IPS DF 6.9 (cell line): ENCODE data around the gene CSHL1.
"Not testable (repeated sequence)": the region's sequence is repeated elsewhere in the genome, so short reads cannot be mapped to it uniquely, and the experiment has no call there.

Experiments used
- DNase-seq: peaks from one replicate; pipeline ENCODE4 v3.0.0-alpha.2; 2013; ENCODE audit warnings: low read depth, low spot score
- H3K27ac ChIP-seq: one replicate; pipeline ENCODE4 v1.5.1; 2013; ENCODE audit warnings: low read length, control low read depth
- H3K27me3 ChIP-seq: 2 replicates; pipeline ENCODE4 v1.6.1; 2013; ENCODE audit warnings: mild to moderate bottlenecking, low read length; ENCODE audit not compliant: control insufficient read depth, insufficient read depth
- H3K36me3 ChIP-seq: 2 replicates; pipeline ENCODE4 v1.6.1; 2013; ENCODE audit warnings: low read length; ENCODE audit not compliant: control insufficient read depth, insufficient read depth
- H3K4me1 ChIP-seq: 2 replicates; pipeline ENCODE4 v1.6.1; 2013; ENCODE audit warnings: low read length; ENCODE audit not compliant: control insufficient read depth, insufficient read depth
- H3K4me3 ChIP-seq: 2 replicates; pipeline ENCODE4 v1.5.1; 2013; ENCODE audit warnings: mild to moderate bottlenecking, low read length
- H3K9me3 ChIP-seq: 2 replicates; pipeline ENCODE4 v1.6.1; 2013; ENCODE audit warnings: low read length, inconsistent platforms; ENCODE audit not compliant: control insufficient read depth, insufficient read depth
- WGBS: extraction: QIAGEN DNeasy Blood & Tissue Kit; methylation state at CpG from one replicate; pipeline ENCODE4 v1.1.7; 2013; ENCODE audit warnings: mixed read lengths, missing lambda C conversion rate; ENCODE audit not compliant: insufficient read length, insufficient coverage; 5-methylcytosine and 5-hydroxymethylcytosine counted together

CSHL1 gene

GRCh38 chr17:63918789-63919305 is 7.8 kb upstream of the CSHL1 start, which contains the start of gene GH1:
Gene GH1 (minus strand): TSS chr17:63918839. CDS start chr17:63918776, 63 bp downstream.
- H3K27ac ChIP-seq, H3K27me3 ChIP-seq, H3K9me3 ChIP-seq, DNase-seq, H3K4me3 ChIP-seq, H3K4me1 ChIP-seq, H3K36me3 ChIP-seq: not testable (repeated sequence)
- WGBS = no CpG with 5 or more reads among the region's 10 CpGs

GRCh38 chr17:63918305-63918704 is 7.2 kb upstream of the CSHL1 start:
- no CpG with 5 or more reads among the region's 10 CpGs for WGBS
- H3K27me3 ChIP-seq = no peaks in the 10 kb centered on the region
- H3K27ac ChIP-seq = no peak overlapping the region
- no peaks in the 10 kb centered on the region for H3K36me3 ChIP-seq
- DNase-seq = no peak
- no peaks in the 10 kb centered on the region for H3K9me3 ChIP-seq
- H3K4me3 ChIP-seq = no peak overlapping the region
- no peaks in the 10 kb centered on the region for H3K4me1 ChIP-seq

GRCh38 chr17:63917646-63918045 is 6.6 kb upstream of the CSHL1 start:
- Histone ChIP-seq H3K36me3 (no peaks in the 10 kb centered on the region), H3K9me3 (no peaks in the 10 kb centered on the region), H3K4me1 (no peaks in the 10 kb centered on the region), H3K4me3 (no peak overlapping the region), H3K27me3 (no peaks in the 10 kb centered on the region), H3K27ac (no peak overlapping the region)
- no CpG with 5 or more reads among the region's 13 CpGs for WGBS
- no peak for DNase-seq

GRCh38 chr17:63917206-63917605 is 6.1 kb upstream of the CSHL1 start:
- H3K27me3 ChIP-seq, H3K27ac ChIP-seq, H3K4me1 ChIP-seq, DNase-seq, H3K9me3 ChIP-seq, H3K4me3 ChIP-seq, H3K36me3 ChIP-seq: not testable (repeated sequence)
- no CpG with 5 or more reads among the region's 11 CpGs for WGBS

GRCh38 chr17:63916566-63917185 is 5.6 kb upstream of the CSHL1 start:
- WGBS = no CpG with 5 or more reads among the region's 12 CpGs

GRCh38 chr17:63915753-63916152 is 4.7 kb upstream of the CSHL1 start:
- not testable (repeated sequence) for H3K4me1 ChIP-seq, H3K27me3 ChIP-seq, H3K4me3 ChIP-seq, H3K9me3 ChIP-seq, H3K36me3 ChIP-seq, DNase-seq, H3K27ac ChIP-seq
- no CpG with 5 or more reads among the region's 10 CpGs for WGBS

More at GRCh38 chr17:63916566-63917185, 5.6 kb upstream of the CSHL1 start:
- Histone ChIP-seq H3K9me3 (no peaks in the 10 kb centered on the region), H3K27ac (no peak overlapping the region), H3K36me3 (no peaks in the 10 kb centered on the region), H3K4me1 (no peaks in the 10 kb centered on the region), H3K27me3 (no peaks in the 10 kb centered on the region), H3K4me3 (no peak overlapping the region)
- no peak for DNase-seq

GRCh38 chr17:63914471-63914870 is 3.4 kb upstream of the CSHL1 start:
- no peak for DNase-seq
- Histone ChIP-seq H3K9me3 (no peaks in the 10 kb centered on the region), H3K27ac (no peak overlapping the region), H3K4me3 (no peak overlapping the region), H3K36me3 (no peaks in the 10 kb centered on the region), H3K27me3 (no peaks in the 10 kb centered on the region), H3K4me1 (peaks cover 1% of the 10 kb centered on the region; the same call in 1 of the 2 replicates)
- whole genome bisulfite sequencing = no CpG with 5 or more reads among the region's 7 CpGs

GRCh38 chr17:63911657-63912100 is 621 bp upstream of the CSHL1 start:
- no peaks in the 10 kb centered on the region for H3K9me3 ChIP-seq
- no peak overlapping the region for H3K27ac ChIP-seq
- H3K4me3 ChIP-seq = no peak overlapping the region
- peaks cover 3% of the 10 kb centered on the region; the same call in 1 of the 2 replicates for H3K4me1 ChIP-seq
- no CpG with 5 or more reads among the region's 8 CpGs for WGBS
- no peaks in the 10 kb centered on the region for H3K36me3 ChIP-seq
- H3K27me3 ChIP-seq = no peaks in the 10 kb centered on the region
- DNase-seq = no peak

- Histone ChIP-seq H3K36me3 (no peaks in the 10 kb centered on the region), H3K4me3 (no peak overlapping the region), H3K4me1 (peaks cover 3% of the 10 kb centered on the region; the same call in 1 of the 2 replicates), H3K27ac (no peak overlapping the region), H3K9me3 (no peaks in the 10 kb centered on the region), H3K27me3 (no peaks in the 10 kb centered on the region)
- no peak for DNase-seq
- WGBS = no CpG with 5 or more reads among the region's 14 CpGs
These were observed 962 bp downstream of the CSHL1 start for GRCh38 chr17:63910096-63910495.

GRCh38 chr17:63909586-63909985 is 1.5 kb downstream of the CSHL1 start:
- H3K4me1 ChIP-seq, H3K9me3 ChIP-seq, DNase-seq, H3K4me3 ChIP-seq, H3K27ac ChIP-seq, H3K27me3 ChIP-seq, H3K36me3 ChIP-seq: not testable (repeated sequence)
- no CpG with 5 or more reads among the region's 10 CpGs for WGBS
